HG02973 (cell line): ENCODE results near the gene UBA7.

ENCODE experiments used
- ATAC-seq: cut with Tn5 transposase; IDR thresholded peaks from one replicate; pipeline ENCODE4 v1.9.1; 2021; ENCODE audit warnings: moderate library complexity; ENCODE audit not compliant: unreplicated experiment

The UBA7 gene

DNA sequence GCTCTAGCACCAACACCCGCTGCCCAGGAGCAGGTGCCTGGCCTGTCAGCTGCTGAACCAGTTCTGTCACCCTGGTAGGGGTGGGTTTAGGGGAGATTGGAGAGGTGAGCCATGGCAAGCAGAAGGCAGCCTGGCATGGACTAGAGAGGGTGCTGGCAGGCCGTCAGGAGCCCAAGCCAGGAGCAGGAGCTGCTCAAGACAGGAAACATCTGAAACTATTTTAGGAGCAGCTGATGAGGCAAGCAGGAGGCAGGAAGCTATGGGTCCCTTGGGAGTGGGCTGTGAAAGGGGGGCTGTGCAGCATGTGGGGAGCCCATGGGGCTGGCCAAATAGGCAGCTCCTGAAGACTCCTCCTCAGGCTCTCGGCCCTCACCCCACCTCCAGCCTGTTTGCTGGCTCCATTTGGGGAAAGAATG lies 8.4 kb downstream of the UBA7 start:
- no peak for ATAC-seq

- no peak for ATAC-seq
Measured at GRCh38 chr3:49804141-49805041, 9.4 kb downstream of the UBA7 start.

GRCh38 chr3:49803465-49804140 lies 10.2 kb downstream of the UBA7 start:
- peak; percentile 15 for ATAC-seq

- ATAC-seq, result peak; percentile 54
Measured at GRCh38 chr3:49802719-49803464, 10.9 kb downstream of the UBA7 start, which contains the start of gene INKA1. INKA1 (plus strand) TSS chr3:49803261; CDS start chr3:49803393, 132 bp downstream.

DNA sequence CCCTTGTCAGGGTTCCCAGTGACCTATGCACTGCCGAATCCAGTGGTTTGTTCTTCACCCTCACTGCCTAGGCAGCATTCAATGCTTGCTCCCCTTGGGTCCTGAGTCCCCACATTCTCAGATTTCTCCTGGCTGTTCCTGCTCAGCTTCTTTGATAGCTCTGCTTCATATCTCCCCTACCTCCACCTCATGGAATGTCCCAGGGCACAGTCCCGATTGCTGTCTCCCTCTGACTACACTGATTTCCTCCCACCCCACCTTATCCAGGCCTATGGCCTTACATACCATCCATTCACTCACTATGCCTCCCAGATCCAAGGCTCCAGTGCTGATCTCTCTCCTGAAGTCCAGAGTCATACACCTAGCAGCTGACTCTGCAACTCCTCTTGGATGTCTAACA lies 12.6 kb downstream of the UBA7 start:
- ATAC-seq, result no peak

GRCh38 chr3:49799761-49800160 lies 14.0 kb downstream of the UBA7 start, which contains the start of gene CDHR4:
CDHR4 (minus strand) TSS chr3:49799873; CDS start chr3:49799812, 61 bp downstream.
- ATAC-seq, result no peak

- no peak for ATAC-seq
Measured at GRCh38 chr3:49799105-49799504, 14.6 kb downstream of the UBA7 start.

GRCh38 chr3:49794926-49795905 lies 18.5 kb downstream of the UBA7 start:
- no peak for ATAC-seq

- no peak for ATAC-seq
Measured at GRCh38 chr3:49794431-49794830, 19.3 kb downstream of the UBA7 start.

DNA sequence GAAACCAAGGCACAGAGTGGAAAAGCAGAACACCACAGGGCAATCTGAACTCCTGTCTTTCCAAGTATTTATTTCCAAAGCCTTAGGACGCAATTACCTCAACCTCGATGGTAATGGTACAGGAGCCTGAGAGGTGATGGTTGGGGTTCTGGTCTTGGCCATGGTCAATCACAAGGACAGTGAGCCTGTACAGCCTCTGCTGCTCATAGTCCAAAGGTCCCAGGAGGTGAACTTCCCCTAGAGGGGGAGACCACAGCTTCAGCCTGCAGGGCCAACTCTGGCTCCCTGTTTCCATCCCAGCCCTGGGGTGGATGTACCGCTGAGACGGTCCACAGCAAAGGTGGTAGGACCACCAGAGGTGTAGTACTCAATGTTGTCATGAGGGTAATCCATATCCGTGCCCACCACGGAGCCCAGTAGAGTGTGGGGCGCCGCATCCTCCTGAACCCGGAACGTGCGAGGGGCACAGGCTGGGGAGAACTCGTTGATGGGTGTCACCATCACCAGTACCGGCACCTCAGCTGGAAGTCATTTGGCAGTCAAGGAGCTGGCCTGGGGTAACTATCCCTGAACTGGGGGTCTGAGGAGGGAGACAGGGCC lies 20.2 kb downstream of the UBA7 start:
- no peak for ATAC-seq

DNA sequence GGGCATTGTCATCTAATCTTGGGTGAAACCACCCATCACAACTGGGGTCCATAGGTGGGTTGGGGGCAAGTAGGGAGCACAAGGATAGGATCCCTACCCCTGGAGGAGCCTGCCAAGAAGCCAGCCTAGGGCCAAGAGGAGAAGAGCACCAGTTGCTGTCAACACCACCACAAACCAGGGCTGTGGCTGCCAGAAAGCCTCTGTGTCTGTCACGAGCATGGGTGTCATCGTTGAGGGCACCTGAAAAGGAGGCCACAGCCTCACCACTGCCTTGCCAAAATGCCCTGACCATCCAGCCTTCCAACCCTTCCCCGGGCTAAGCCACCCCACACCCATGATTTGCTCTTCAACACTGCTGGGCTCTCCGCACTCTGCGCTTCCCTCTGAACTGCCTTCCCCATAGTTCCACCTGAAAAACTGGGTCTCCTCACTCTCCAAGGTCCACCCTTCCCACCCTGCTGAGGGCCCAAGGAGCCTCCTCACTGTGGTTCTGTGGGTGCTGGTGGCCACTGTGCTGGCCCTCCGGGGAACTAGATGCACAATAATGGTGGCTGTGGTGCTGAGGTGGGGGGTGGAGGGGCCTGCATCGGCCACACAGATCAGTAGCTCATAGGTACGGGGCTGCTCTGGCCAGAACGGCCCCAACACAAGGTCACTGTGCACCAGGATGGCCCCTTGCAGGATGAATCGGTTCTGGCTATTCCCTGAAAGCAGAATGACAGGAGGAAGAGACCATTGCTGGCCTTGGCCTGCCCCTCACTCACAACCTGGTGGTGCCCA lies 21.2 kb downstream of the UBA7 start:
- ATAC-seq, result no peak

DNA sequence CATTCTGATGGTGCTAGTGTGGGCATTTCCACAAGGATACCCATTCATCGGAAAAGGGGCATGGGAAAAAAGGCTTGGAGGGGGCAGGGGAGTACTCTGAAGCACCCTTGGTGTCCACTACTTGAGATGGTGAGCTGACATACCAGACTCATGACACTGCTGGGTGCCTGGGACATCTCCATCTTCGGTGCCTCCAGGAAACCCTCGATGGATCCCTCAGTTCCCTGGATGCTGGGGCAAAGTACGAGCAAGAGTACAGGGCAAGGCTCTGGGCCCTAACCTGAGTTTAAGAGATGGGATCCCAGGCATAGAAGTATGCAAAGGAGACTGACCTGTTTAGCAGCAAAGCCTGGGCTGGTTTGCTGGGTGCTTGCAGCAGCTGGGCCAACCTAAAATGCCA lies 22.2 kb downstream of the UBA7 start:
- ATAC-seq, result no peak

- no peak for ATAC-seq
Measured at GRCh38 chr3:49790626-49791411, 22.9 kb downstream of the UBA7 start.

GRCh38 chr3:49788056-49788455 lies 25.7 kb downstream of the UBA7 start:
- ATAC-seq, result no peak

DNA sequence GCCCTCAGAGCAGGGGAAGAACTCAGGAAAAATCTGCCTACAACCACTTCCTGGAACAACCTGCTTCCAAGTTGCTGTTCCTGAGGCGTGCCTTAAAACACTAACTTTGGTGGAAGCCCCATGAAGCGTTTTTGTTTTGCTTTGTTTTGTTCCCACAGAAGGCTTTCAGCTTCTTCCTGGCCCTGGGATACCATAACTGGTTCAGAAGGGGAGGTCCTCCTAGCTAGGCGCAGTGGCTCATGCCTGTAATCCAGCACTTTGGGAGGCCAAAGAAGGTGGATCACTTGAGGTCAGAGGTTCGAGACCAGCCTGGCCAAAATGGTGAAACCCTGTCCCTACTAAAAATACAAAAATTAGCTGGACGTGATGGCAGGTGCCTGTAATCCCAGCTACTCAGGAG lies 26.2 kb downstream of the UBA7 start:
- no peak for ATAC-seq

GRCh38 chr3:49787182-49787464 lies 26.6 kb downstream of the UBA7 start:
- no peak for ATAC-seq

GRCh38 chr3:49786357-49787181 lies 27.2 kb downstream of the UBA7 start, which contains the start of gene IP6K1:
IP6K1 (minus strand) TSS chr3:49786542; CDS start chr3:49748040, 38,502 bp downstream.
- peak; percentile 96 for ATAC-seq
